ENCODE results near the gene KIF23.

Gene KIF23

DNA sequence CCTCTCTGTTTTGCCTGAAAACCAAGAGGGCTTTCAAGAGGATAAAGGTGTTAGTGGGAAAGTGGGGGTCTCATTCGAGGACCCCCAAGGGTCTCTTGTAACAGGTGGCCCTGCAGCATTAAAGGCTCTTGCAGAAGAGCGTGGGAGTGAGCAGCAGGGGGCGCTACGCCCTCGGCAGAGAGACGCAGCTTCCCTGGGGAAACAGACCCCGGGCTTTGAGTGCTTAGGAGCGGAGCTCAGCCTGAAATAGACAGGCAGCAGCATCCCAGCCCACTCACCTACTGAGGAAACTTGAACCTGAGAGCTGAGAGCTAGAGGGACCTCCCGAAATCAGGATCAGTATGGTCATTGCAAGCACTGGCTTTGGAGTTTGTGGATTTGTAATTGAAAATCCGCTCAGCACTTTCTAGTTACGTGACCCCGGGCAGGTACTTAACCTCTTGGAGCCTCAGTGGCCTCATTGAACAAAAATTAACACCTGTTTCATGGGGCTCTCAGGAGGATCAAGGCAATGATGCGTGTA, 64.2 kb downstream of the KIF23 start:
- no peak for TF ChIP-seq JUND (IDR thresholded peaks at IDR 0.05; ENCODE audit: low read depth)
- in situ Hi-C loops (cut with HindIII; ENCODE audit: low pct_unique_long_range_greater_than_20kb, low sequenced_read_pairs): no loop called here
- peak; percentile 30 to 68 for DNase-seq (ENCODE audit: low read depth in 1 of 2, low spot score in 1 of 2)

DNA sequence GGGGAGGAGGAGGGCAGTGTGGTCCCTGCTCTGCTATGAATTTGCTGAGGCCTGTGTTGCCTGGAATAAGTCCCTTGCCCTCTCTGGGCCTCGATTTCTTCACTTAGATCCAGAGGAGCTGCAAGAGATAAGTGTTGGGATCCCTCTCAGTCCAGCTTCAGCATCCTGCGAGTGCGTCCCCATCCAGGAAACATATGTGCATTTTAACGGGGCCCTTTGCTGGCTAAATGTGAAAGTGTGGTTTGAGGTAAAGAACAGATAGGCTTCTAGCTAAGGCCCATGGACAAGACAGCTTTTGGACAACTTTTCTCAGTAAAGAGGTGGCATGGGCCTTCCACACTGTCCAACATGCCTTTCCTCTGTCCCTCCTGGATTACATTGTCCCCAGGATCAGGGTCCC, 64.9 kb downstream of the KIF23 start:
- no peak for DNase-seq (ENCODE audit: low read depth in 1 of 2, low spot score in 1 of 2)
- in situ Hi-C loops (cut with HindIII; ENCODE audit: low pct_unique_long_range_greater_than_20kb, low sequenced_read_pairs): no loop called here
- TF ChIP-seq JUND (IDR thresholded peaks at IDR 0.05; ENCODE audit: low read depth): no peak

DNA sequence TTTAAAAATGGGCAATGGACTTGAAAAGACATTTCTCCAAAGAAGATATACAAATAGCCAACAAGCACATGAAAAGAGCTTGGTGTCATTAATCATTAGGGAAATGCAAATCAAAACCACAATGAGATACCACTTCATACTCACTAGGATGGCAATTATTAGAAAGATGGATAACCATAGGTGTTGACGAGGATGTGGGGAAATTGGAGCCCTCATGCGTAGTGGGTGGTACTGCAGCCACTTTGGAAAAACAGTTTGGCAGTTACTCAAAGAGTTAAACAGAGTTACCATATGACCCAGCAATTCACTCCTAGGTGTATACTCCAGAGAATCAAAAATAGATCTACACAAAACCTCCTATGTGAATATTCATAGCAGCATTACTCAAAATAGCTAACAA, 65.8 kb downstream of the KIF23 start:
- DNase-seq (ENCODE audit: low read depth in 1 of 2, low spot score in 1 of 2): no peak
- no peak for TF ChIP-seq JUND (IDR thresholded peaks at IDR 0.05; ENCODE audit: low read depth)
- in situ Hi-C loops (cut with HindIII; ENCODE audit: low pct_unique_long_range_greater_than_20kb, low sequenced_read_pairs): no loop called here

DNA sequence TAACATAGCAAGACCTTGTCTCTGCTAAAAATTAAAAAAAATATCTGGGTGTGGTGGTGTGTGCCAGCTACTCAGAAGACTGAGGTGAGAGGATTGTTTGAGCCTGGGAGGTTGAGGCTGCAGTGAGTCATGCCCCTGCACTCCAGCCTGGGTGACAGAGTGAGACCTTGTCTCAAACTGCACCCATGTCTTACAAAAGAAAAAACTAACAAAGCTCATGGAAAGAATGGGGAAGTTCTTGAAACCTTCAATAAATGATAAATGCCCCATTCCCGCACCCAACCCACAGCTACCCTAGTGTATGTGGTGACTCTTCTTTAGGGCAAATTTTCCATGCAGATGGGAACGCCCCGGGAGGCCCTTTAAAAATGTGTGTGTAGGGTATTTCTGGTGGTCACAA, 66.8 kb downstream of the KIF23 start:
- TF ChIP-seq JUND (IDR thresholded peaks at IDR 0.05; ENCODE audit: low read depth): no peak
- in situ Hi-C loops (cut with HindIII; ENCODE audit: low pct_unique_long_range_greater_than_20kb, low sequenced_read_pairs): no loop called here
- DNase-seq (ENCODE audit: low read depth in 1 of 2, low spot score in 1 of 2): no peak

DNA sequence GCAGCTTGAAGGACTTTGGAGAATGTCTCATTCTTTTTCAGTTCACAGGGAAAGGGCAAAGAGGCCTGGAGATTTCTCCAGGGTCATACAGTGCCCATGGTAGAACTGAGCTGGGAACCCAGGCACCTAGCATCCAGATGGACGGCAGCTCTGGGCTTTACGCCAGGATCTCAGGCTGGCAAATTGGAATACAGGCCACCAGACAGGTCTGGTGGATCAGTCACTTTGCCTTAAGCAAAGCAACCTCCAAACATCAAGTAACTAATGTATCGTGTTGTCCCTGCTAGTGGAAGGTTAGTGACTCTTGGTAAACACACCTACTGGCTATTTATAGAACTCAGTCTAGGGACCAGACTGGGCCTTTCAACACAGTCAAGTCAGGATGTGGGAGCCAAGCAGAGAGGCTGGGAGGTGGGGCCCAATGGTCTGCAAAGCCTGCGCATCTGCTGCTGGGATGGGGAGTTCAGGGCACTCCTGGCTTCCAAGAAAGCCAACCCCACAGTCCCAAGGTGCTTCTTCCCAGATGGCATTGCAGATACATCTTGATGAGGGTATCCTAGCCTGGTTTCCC, 68.6 kb downstream of the KIF23 start:
- DNase-seq (ENCODE audit: low read depth in 1 of 2, low spot score in 1 of 2): peak in 1 of 2 experiments; percentile 94
- no peak for TF ChIP-seq JUND (IDR thresholded peaks at IDR 0.05; ENCODE audit: low read depth)
- in situ Hi-C loops (cut with HindIII; ENCODE audit: low pct_unique_long_range_greater_than_20kb, low sequenced_read_pairs): no loop called here

DNA sequence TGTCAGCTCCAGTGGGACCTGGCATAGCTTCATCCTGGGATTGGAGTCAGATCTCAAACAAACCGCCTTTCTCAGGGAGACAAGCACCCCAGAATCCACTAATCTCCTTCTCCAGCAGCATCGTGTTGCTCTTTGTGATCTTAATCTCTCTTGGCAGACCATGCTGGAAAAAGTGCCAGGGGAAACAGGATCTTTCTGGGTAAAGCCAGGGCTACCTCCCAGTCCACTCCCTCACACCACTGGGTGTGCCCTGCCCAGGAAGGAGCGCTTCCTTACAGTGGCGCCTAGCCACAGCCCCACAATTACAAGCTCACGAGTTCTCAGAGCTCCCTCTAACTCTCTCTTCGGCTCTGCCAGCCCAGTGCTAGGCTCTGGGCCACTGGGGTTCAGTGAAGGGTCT, 70.7 kb downstream of the KIF23 start:
- in situ Hi-C loops (cut with HindIII; ENCODE audit: low pct_unique_long_range_greater_than_20kb, low sequenced_read_pairs): no loop called here
- TF ChIP-seq JUND (IDR thresholded peaks at IDR 0.05; ENCODE audit: low read depth): no peak
- peak in 1 of 2 experiments; percentile 79 for DNase-seq (ENCODE audit: low read depth in 1 of 2, low spot score in 1 of 2)

DNA sequence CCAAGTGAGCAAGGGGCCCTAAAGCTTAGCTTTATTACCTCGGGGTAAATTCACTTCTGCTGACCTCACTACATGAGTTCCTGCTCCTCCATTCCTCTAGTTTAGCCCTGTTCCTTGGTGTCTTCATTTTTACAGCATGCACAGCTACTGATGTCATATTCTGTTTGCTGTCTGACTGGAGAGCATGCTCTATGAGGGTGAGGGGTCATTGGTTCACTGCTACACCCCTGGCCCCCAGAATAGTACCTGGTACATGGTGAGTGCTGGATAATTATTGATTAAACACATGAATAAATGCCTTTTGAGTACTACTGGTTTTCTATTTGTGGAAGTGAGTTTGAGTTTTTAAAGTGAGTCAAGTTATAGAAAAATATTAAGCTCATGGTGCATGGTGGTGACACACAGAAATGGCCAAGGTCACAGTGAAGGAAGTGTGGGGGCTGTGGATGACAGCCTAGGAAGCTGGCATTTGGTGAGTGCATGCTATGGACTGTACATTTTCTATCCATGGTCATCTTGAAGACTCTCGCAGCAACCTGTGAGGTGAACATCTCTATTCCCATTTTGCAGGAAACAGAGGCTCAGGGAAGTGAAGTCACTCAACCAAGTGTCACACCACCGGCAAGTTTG, 72.4 kb downstream of the KIF23 start:
- no peak for DNase-seq (ENCODE audit: low read depth in 1 of 2, low spot score in 1 of 2)
- in situ Hi-C loops (cut with HindIII; ENCODE audit: low pct_unique_long_range_greater_than_20kb, low sequenced_read_pairs): no loop called here
- no peak for TF ChIP-seq JUND (IDR thresholded peaks at IDR 0.05; ENCODE audit: low read depth)

DNA sequence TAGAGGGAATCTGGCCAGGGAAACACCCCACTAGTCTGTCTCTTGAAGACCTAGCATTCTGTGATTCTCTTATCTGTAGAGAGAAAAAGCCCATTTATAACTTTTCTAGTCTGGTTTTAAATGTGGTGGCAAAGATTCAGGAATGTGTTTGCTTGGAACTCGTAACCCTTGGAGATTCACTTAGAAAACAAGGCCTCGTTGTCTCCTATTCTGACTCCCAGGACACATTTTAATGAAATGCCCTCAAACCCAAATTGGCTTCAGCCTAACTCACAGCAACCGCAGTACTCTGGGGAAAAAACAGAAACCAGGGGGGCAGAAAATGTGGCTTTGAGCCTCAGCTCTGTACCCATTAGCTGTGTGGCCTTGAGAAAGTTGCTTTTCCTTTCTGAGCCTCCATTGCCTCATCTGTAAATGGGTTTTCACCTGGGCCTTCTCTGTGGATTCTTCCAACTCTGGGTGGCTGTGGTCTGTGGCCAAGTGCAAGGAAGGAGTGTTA, 75.0 kb downstream of the KIF23 start:
- in situ Hi-C loops (cut with HindIII; ENCODE audit: low pct_unique_long_range_greater_than_20kb, low sequenced_read_pairs): no loop called here
- no peak for DNase-seq (ENCODE audit: low read depth in 1 of 2, low spot score in 1 of 2)
- no peak for TF ChIP-seq JUND (IDR thresholded peaks at IDR 0.05; ENCODE audit: low read depth)

DNA sequence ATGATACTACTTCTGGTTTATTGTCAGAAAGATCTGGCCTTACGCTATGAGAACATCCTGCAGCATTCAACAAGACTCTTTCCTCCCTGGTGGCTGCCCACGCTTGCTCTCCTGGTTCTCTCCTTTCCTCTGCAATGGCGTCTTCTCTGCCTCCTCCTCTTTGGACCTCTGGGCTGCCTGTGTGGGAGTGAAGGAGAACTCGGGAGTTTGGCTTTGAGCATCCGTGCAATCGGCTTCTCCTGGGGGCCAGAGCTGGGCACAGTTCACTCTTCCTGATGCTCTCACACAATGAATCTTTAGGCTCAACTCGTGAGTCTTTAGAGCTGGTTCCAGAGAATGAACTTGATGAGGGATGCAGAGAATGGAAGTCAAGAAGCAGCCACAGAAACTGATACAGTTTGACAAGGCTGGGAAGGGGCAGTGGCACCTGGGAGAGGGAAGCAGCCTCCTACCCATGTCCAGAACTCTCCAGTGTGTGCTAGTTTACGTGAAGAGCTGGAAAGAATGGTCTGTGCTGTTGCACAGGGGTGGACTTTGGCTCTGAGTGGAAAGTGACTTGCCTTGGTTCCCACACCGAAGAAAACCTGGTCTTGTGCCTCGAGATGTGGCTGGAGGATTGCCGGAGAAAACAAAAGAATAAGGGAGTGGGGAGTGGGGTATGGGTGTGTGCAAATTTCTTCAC, 76.3 kb downstream of the KIF23 start:
- in situ Hi-C loops (cut with HindIII; ENCODE audit: low pct_unique_long_range_greater_than_20kb, low sequenced_read_pairs): no loop called here

DNA sequence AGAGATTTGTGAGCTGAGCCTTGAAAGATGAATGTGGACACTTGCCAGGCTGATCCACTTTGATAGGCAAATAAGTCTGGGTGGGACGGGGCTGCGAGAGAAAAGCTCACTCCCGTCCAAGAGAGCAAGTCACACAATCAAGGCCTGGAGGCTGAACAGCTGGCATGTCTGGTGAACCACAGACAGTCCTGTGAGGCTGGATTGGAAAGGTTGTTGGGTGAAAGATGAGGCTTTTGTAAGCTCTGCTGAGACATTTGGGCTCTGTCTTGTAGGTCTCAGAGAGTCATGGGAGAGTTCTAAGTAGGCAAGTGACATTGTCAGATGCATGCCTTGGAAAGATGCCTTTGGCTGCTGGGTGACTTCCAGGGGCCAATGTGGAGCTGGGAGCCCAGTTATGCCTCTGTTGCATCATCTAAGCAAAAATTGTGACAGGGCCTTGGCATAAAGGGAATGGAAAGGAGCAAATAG, 76.9 kb downstream of the KIF23 start:
- TF ChIP-seq JUND (IDR thresholded peaks at IDR 0.05; ENCODE audit: low read depth): no peak
- DNase-seq (ENCODE audit: low read depth in 1 of 2, low spot score in 1 of 2): no peak
- in situ Hi-C loops (cut with HindIII; ENCODE audit: low pct_unique_long_range_greater_than_20kb, low sequenced_read_pairs): no loop called here

More for the DNA sequence above, 76.3 kb downstream of the KIF23 start:
- no peak for TF ChIP-seq JUND (IDR thresholded peaks at IDR 0.05; ENCODE audit: low read depth)
- no peak for DNase-seq (ENCODE audit: low read depth in 1 of 2, low spot score in 1 of 2)

DNA sequence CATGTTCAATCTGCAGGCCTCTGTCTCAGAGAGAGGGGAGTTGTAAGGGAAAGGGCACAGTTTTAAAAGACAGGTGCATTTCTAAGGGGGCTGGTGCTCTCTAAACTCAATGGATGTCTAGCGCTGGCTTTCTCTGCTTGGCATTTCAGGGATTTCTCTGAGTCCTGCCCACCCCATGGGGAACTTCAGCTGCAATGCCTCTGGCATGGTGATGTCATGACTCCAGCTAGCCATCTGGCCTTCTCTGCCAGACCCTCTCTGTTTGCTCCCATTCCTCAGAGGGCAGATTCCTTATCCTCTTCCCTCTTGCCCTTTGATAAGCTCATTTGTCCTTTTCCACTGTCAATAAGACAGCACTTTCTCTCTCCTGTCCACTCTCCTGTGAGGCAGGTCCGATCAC, 79.3 kb downstream of the KIF23 start:
- DNase-seq (ENCODE audit: low read depth in 1 of 2, low spot score in 1 of 2): no peak
- in situ Hi-C loops (cut with HindIII; ENCODE audit: low pct_unique_long_range_greater_than_20kb, low sequenced_read_pairs): no loop called here
- TF ChIP-seq JUND (IDR thresholded peaks at IDR 0.05; ENCODE audit: low read depth): no peak

DNA sequence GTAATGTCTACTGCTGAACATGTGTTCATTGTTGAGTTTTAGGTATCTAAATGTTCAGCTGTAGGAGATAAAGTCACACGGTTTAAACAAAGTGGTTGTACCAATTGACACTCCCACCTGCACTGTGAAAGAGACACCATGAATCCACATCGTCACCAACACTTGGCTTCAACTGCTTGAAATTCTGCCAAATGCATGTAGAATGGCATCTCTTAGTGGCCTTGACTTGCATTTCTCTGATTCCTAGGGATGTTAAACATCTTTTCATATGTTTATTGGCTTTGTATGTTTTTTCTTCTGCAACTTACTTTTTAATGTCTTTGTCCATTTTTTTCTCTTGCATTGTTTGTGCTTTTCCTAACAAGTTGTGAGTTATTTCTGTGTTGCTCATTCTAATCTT, 81.9 kb downstream of the KIF23 start:
- in situ Hi-C loops (cut with HindIII; ENCODE audit: low pct_unique_long_range_greater_than_20kb, low sequenced_read_pairs): no loop called here
- TF ChIP-seq JUND (IDR thresholded peaks at IDR 0.05; ENCODE audit: low read depth): no peak
- no peak for DNase-seq (ENCODE audit: low read depth in 1 of 2, low spot score in 1 of 2)

DNA sequence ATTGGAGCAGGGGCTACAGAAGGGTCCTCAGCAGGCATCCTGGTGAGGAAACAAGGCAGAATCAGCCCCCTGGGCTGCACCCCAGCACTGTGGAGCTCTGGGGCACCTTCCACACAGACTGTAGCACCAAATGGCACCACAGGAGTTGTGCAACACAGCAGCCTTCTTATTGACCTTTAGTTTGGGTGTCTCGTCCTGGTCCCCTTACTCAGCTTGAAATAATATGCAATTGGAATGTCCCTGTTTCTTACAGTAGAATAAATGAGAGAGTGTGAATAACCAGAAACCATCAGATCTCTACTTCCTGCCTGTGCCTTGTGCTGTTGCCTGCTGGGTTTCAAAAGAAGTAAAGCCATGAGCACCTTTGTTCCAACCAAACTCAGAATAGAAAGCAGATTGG, 82.9 kb downstream of the KIF23 start:
- in situ Hi-C loops (cut with HindIII; ENCODE audit: low pct_unique_long_range_greater_than_20kb, low sequenced_read_pairs): no loop called here
- no peak for TF ChIP-seq JUND (IDR thresholded peaks at IDR 0.05; ENCODE audit: low read depth)
- DNase-seq (ENCODE audit: low read depth in 1 of 2, low spot score in 1 of 2): no peak
